GM19468 (cell line): ENCODE data around the gene NTN1.

ENCODE experiments used
- ATAC-seq: cut with Tn5 transposase; IDR thresholded peaks from one replicate; pipeline ENCODE4 v1.9.1; 2021; ENCODE audit warnings: mild to moderate bottlenecking, moderate library complexity, moderate number of reproducible peaks; ENCODE audit not compliant: unreplicated experiment; ENCODE audit errors: extremely low read depth

NTN1 gene

DNA sequence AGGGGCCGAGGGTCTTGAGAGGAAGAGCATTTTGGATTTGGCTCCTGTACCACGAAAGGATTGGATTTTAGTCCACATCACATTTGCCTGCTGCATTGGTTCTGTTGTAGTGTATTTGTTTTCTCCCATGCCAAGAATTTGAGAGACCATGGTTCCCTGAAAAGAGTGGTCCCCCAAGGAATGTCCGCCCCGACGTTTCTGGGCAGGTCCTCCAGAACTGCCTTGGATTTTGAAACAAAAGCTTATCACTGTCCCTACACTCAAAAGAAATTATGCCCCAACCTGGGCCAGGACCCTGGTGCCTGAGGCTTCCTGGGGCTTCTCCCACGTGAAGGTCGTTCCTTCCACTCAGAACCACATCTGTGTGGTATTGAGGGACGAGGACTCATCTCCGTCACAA is 10.8 kb downstream of the NTN1 start:
- no peak for ATAC-seq

DNA sequence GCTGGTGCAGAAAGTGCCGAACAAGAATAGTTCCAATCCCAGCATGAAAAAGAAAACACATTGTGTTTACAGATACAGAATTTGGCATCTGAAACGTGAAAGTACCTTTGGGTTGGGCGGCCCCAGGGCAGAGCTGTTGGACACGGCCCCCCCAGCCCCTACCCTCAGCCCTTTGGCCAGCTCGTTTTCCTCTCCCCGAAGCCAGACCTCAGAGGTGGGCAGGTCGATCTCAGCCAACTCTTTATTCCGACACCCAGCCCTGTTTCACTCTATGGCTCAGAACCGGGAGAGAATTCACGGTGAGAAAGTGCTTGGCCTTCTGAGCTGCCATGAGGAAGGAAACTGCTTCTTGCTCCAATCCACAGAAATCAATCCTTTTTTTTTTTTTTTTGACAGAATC is 11.3 kb downstream of the NTN1 start:
- ATAC-seq = no peak

DNA sequence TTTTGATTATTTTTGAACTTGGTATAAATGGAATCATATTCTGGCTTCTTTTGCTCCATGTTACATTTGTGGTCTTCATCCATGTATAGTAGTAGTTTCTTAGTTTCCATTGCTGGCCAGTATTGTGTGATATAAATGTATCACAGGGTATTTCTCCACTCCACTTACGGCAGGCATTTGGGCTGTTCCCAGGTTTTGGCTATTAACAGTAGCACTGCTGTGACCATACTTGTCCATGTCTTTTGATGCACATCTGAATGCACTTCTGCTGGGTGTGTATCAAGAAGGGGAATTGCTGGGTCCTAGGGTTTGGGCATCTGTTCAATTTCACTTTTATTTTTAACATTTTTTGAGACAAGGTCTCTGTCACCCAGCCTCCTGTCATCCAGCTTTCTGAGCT is 13.9 kb downstream of the NTN1 start:
- no peak for ATAC-seq

DNA sequence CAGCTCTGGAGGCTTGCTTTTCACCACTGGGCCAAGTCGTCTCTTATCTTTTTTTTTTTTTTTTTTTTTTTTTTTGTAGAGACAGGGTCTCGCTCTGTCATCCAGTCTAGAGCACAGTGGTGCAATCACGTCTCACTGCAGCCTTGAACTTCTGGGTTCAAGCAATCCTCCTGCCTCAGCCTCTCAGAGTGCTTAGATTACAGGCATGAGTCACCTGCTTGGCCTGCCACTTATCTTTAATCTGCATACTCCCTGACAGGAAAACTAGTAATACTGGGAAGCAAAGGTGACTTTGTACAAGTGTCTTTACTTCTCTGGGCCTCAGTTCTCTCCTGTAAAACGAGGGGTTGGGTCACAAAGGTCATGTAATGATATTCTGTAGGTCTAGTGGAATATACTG is 15.0 kb downstream of the NTN1 start:
- no peak for ATAC-seq

DNA sequence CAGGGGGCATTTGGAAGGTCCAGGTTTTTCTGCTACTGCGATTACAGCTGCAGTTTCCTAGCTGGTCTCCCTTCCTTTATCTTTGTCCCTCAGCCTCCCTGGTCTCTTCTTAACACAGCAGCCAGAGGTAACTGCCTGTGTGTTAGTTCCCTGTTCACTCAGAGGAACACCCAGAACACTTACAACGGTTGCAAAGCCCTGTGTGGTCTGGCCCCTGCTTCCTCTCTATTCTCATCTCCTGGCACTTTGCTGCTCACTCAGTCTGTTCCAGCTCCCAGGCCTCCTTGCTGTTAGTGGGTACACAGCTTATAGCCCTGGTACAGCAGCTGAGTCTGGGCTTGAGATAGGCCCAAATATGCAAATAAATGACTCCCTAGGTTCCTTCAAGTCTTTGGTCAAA is 16.4 kb downstream of the NTN1 start:
- ATAC-seq = no peak

DNA sequence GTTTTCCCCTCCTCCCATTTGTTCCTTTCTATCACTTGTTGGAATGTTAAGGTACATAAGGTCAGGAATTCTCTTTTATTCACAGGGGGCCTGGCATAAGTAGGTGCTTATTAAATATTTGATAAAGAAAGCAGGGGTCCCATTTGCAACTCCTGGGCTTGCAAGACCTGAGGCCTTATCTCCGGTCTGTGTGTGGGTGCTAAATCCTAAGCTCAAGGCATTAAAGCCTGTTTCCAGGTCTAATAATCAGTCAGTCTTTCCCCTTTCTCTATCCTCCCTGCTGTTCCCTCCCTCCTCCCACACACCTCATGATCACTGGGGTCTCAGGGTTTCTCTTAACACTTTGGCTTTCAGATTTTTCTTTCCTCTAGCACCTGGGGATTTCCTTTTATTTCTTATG is 17.1 kb downstream of the NTN1 start:
- ATAC-seq = no peak

- no peak for ATAC-seq
Observed at GRCh38 chr17:9044772-9045463, 23.6 kb downstream of the NTN1 start.

DNA sequence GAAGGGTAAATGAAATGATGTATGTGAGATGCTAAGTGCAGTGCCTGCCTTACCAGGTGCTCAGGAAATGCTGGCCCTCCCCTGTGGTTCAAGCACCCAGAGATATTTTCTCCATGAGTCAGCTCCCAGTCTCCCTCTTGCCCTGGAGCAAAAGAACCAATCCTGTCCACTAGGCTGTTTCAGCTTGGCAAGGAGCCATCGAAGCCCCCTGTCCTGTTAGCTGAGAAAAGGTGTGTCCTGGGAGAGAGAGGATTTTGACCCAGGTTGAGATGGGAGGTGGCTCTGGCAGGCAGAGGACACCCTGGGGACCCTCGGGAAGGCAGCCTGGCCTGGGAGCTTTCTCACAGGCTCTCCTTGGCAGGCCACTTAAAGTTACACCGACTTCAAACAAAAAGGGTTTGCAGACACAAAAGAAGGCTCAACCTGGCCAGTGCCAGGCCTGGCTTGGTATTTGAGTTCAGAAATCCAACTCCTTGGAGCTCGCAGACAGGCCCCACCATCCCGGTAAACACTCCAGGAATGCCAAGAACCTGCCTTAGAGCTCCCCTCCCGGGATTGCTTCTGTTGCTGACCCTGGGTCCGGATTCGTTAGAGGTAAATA is 29.6 kb downstream of the NTN1 start:
- no peak for ATAC-seq

DNA sequence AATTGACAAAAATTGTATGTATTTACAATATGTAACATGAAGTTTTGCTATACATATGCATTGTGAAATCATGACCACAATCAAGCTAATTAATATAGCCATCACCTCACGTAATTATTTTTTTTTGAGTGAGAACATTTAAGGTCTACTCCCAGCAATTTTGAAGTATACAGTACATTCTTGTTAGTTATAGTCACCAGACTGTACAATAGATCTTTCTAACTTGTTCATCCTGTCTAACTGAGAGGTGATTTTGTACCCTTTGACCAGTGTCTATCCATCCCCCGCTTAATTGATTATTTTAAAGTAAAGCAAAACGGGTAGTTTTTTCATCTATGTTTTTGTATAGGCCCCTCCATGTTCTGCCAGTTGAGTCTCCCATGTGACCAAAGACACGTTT is 30.3 kb downstream of the NTN1 start:
- ATAC-seq = no peak

DNA sequence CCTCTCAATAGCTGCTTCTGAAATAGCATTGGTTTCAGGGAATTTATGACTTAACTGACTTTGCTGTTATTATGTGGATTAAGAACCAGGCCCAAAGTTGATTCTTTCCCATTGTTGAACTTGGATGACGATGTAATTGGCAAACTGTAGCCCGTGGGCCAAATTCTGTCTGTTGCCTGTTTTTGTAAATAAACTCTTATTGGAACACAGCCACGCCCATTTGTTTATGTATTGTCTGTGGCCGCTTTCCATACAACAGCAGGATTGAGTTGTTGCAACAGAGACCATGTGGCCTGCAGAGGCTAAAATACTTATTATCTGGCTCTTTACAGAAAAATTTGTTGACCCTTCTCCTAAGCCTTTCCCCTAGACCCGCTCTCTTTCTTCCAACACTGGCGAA is 31.6 kb downstream of the NTN1 start:
- ATAC-seq = no peak

DNA sequence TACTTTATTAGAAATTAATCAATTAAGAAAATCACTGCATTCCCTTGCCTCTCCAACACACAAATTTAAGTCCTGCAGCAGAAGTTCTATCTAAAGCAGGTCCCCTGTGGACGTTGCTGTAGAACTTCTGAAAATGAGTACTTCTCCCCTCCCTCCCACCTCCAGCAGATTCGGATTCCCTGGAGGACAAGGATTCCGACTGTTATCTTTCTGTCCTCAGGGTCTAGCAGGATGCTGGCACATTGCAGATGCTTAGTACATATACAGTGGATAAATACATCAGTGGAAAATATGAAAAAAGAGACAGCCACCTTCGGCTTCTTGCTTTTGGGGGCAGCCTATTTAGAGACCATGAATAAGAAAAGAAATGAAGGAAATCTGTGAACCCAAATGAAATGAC is 32.1 kb downstream of the NTN1 start:
- ATAC-seq = no peak

DNA sequence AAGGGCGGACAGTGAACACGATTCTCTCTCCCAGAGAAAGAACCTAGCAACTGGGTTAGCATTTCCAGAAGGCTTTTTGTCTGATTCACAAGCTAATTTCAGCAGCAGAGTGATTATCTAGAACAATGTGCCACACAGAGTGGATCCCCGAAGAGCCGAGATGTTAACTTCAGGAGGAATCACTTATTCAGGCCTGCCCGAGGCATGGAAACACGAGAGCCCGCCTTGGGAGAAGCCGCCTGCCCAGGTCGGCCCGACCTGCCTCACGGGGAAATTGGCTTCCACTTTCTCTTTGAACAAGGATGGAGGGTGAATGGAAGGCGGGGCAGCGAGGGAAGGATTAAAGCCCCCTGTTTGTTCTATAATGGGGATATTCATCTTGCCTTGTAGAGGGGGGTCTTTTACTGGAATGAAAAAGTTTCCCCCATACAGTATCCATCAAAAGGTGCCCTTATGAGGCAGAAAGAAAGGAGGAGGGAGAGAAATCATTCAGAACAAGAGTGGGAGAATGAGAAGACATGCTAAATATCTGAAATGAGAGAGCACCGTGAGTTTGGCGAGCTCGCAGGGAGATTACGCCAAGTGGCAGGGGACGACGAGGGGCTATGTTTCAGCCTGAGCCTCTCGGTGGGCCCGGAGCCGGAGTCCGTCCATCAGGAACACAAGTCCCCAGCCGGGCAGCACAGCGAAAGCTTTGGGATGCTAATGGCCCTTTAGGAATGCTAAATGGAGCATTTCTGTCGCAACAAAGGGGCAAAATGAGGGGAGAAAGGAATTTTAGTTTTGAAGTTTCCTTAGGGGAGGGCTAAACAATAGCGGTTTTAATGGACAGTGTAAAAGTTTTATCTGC is 33.0 kb downstream of the NTN1 start:
- no peak for ATAC-seq

DNA sequence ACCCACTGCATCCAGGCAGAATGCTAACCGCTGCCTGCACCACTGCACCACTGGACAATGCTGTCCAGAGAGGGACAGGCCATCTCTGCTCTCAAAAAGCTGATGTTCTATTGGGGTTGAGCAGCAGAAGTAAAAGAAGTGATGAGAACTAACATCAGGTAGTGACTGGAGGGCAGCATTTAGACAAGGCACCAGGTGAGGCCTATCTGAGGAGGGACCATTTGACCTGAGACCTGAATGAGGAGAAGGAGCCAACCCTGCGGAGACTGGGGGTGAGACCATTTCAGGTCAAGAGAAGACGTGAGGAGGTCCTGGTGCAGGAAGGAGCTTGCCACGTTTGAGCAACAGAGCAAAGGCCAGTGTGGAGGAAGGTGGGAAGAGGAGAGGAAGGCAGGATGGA is 34.0 kb downstream of the NTN1 start:
- ATAC-seq = no peak

DNA sequence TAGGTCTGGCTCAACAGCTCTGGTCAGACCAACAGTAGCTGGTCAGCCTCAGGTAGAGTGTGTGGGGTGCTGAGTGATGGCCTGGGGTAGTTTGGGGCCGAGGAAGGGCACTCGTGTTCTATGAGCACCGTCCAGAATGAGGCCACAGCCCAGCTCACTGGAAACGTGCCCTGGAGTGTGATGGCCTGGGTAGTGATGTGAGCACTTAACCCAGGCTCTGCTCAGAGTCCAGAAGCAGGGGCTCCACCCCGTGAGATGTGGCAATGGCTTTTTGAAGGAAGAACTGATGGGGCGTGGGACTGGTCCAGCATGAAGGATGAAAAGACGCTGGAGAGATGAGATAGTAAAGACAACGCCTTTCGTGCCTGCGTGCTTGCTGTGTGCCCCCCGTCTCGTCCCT is 35.3 kb downstream of the NTN1 start:
- ATAC-seq = no peak

DNA sequence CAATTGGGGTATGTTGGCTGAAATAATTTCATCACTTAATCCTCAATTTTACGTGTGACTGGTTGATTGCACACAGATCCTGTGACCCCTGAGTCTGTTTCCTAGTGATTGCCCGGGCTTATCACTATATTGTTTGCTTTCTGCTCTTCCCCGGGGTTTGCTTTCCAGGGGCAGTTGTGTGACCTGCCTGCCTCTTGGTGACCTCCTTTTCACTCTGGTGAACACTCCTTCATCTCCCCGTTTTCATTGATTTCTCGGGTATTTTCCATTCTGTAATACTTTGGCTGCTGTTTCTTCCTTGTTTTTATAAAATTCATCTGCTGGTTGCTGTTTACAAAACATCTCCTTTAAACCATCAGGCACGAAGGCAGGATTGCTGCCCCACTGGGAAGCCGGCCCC is 36.0 kb downstream of the NTN1 start:
- no peak for ATAC-seq

GRCh38 chr17:9062399-9062902 is 41.1 kb downstream of the NTN1 start:
- ATAC-seq = no peak

GRCh38 chr17:9064311-9064834 is 43.1 kb downstream of the NTN1 start:
- ATAC-seq = no peak

GRCh38 chr17:9071016-9071415 is 49.7 kb downstream of the NTN1 start:
- no peak for ATAC-seq

GRCh38 chr17:9071811-9072498 is 50.6 kb downstream of the NTN1 start:
- ATAC-seq = no peak

DNA sequence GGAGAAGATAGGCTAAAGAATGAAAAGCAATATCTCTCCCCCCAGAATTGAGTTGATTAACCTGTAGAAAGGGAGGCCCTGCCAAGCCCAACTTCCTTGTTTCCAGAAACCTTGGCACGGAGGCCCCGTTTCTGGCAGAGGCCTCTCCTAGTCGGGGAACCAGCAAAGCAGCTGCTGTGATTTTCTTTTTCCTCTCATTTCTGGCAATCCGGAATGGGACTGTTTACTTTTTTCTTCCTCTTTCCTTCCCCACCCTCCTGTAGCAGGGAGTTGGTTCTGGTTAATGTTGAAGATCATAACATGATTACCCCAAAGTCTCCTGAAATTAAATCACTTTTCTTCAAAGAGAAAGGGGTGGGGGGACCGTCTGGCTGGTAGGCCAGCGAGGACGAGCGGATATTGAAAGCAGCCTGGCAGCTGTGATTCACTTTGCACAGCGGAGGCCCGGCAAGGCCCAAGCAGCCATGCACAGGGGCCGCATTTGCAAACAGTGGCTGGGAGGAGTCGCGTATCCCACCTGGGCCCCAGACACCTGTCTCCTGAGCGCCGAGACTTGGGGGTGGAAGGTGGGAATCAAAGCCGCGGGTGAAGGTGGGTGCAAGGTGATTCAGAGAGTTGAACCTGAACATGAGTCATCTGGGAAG is 51.5 kb downstream of the NTN1 start:
- no peak for ATAC-seq
